NCI-H1105 (cell line): ENCODE data around the gene CDKN1A.
"Not testable (repeated sequence)": the region's sequence is repeated elsewhere in the genome, so short reads cannot be mapped to it uniquely, and the experiment has no call there.

Source experiments
- DNase-seq: peaks from one replicate; lab custom pipeline; 2025; lab: John Stamatoyannopoulos, UW

The CDKN1A gene

DNA sequence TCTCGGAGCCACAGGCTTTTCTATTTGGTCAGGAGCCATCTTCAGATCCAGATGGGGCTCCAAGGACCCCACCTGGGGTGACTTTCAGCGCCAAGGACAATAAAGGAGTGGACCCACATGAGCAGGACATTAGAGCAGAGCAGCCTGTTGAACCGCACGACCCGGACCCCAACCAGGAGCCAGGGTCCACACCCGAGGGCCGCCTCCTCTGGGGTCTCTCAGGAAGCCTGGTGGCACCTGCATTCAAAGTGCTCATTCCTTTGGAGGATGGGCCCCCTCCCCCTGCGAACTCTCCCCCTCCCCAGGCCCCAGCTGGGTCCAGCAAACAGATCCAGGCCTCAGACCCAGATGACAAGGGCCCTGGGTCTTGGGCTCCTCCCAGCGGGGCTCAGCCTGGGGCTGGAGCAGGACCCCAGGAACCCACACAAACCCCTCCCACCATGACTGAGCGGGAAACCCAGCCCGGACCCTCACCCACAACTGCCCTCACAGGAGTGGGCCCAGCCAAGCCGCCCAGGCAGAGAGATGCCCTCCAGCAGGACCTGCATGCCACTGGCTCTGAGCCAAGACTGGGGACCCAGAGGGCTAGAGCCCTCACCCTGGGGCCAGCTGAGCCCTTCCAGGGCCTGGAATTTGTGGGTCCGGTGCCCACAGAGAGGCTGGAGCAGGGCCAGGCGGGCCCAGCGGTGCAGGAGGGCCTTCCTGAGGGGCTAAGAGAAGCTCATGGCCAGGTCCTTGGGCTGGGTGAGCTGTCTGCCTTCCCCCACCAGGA is 43.0 kb downstream of the CDKN1A start:
- no peak for DNase-seq

DNA sequence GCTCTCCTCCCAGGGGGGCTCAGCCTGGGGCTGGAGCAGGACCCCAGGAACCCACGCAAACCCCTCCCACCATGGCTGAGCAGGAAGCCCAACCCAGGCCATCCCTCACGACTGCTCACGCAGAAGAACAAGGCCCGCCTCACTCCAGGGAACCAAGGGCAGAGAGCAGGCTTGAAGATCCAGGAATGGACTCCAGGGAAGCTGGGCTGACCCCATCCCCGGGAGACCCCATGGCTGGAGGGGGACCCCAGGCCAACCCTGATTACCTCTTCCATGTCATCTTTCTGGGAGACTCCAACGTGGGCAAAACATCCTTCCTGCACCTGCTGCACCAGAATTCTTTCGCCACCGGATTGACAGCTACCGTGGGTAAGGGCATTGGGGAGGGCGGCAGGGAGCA is 43.9 kb downstream of the CDKN1A start:
- no peak for DNase-seq

DNA sequence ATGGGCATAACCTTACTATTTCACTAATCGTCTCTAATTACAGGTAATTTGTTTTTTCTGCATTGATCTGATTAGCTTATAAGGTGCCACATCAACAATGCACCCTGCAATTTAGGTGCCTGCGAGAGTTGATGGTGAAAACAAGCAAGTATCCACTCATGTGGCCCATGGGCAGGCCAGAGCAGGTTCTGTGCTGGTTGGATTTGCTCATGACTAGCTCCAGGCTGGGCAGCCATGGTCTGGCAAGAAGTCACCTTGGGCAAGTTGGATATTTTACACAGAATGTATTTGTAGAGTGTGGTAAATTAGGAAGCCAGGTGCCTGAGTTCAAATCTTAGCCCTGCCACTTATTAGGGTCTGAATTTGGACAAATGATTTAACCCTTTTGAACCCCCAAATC is 44.4 kb downstream of the CDKN1A start:
- peak; percentile 61 for DNase-seq

DNA sequence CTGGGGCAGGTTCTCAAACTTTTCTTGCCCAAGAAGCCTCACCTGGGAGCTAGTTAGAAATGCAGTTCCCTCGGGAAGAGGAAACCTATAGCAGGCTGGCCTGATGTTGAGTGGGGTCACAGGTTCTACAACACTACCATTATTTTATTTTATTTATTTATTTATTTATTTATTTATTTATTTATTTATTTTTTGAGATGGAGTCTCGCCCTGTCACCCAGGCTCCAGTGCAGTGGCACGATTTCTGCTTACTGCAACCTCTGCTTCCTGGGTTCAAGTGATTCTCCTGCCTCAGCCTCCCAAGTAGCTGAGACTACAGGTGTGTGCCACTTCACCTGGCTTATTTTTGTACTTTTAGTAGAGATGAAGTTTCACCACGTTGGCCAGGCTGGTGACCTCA is 45.5 kb downstream of the CDKN1A start:
- not testable (repeated sequence) for DNase-seq

DNA sequence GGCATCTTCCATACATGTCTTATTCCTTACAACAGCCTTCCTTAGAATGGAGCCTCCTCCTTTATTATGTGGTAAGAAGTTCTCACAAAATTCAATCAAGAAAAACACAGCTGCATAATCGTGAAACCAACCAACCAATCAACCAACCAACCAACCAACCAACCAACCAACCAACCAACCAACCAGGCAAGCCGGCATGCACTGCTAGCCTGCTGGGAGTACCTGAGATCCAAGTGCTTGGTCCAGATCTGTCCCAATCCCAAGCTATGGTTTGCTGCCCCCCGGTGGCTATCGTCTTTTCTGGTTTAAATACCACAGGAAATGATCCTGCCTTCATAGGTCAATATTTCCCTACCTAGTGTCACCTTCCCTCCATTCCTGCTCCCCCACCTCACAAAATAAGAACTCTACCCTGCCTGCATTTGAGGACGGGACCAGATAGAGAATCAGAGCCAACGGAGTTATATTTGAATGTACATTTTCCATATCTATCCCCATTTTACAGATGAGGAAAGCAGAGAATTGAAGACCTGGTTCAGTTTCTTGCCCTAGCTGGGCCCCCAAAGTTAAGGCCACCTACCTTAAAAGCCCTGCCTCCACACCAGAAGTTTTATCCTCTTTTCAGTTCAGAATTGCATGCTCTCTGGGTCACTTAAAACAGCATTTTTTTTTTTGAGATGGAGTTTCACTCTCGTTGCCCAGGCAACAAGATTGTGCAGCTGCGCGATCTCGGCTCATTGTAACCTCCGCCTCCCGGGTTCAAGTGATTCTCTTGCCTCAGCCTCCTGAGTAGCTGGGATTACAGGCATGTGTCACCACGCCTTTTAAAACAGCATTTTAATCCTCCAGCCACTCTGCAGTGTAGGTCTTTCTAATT is 46.2 kb downstream of the CDKN1A start:
- DNase-seq, result peak; percentile 81

DNA sequence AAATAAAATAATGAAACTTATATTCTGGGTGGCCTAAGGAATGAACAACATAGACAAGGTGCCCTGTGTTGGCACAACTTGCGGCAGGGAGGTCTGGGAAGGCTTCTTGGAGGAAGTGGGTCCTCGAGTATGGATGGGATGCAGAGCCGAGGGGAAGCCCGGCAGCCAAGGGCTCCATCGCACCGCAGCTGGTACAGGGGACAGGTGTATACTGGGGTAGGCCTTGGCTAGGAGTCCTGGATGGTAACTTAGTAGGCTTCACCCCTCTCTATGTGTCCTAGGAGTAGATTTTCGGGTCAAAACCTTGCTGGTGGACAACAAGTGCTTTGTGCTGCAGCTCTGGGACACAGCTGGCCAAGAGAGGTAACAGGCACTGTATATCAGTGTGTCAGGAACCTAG is 47.1 kb downstream of the CDKN1A start:
- DNase-seq, result no peak

DNA sequence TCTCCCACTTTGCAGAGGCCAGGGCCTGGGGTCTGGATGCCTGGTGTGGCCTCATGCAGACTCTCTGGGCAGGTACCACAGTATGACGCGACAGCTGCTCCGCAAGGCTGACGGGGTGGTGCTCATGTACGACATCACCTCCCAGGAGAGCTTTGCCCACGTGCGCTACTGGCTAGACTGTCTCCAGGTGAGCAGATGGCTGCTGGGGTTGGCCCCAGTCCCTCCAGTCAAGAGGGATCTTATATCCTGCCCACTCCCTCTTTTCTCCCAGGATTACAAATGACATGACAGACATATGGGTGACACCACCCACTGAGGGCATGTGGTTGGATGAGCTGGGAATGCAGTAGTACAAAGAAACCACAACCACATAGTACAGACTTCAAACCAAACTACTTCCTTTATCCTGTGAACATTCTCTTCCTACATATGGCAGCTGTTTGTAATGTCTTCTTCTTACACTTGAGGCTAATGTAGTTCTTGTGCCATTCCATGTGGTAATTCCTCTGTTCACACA is 49.0 kb downstream of the CDKN1A start:
- no peak for DNase-seq

DNA sequence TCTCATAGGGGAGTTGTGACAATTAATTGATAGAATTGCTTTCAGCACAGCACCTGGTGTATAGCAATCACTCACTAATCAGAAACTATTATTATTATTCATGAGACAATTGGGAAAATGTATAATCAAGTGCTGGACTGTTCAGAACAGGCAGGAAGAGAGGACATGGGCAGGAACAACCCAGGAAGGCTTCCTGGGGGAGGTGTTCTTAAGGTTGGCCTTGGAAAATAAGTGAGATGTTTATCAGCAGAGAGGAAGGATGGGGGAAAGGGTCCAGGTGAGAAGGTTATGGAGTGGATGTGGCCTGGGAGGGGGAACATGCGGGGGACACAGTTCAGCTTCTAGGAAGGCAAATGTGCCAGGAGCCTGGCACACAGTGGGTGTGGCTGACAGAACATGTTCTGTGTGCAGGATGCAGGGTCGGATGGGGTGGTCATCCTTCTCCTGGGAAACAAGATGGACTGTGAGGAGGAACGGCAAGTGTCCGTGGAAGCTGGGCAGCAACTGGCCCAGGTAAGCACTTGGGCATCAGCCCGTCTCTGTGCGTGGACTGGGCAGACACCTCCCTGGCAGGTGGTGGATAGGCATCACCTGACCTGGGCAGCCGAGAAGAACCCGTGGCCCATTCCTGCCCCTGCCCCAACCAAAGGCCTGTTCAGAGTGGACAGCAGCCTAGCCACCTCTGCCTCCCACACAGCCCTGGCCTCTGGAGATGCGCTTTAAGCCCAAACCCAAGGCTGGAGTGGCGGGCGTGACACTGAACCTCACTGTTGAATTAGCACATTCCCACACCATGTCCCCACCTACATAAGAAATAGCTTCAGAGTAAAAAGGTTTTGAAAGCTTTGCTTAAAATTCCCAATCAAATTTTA is 50.0 kb downstream of the CDKN1A start:
- DNase-seq, result no peak

DNA sequence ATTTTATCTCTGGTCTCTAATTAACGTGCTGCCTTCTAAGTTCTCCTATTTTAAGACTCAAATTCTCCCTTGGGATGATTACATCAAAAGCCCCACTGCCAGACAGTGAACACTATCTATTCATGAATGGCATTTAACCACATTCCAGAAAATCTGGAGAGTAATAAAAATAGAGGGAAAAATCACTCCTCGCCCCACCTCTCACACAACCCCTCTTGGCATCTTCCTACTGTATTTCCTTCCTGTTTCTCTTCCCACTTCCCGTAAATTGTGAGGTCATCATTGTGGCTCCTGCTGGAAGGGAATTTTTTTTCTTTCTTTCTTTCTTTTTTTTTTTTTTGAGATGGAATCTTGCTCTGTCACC is 50.6 kb downstream of the CDKN1A start:
- no peak for DNase-seq

DNA sequence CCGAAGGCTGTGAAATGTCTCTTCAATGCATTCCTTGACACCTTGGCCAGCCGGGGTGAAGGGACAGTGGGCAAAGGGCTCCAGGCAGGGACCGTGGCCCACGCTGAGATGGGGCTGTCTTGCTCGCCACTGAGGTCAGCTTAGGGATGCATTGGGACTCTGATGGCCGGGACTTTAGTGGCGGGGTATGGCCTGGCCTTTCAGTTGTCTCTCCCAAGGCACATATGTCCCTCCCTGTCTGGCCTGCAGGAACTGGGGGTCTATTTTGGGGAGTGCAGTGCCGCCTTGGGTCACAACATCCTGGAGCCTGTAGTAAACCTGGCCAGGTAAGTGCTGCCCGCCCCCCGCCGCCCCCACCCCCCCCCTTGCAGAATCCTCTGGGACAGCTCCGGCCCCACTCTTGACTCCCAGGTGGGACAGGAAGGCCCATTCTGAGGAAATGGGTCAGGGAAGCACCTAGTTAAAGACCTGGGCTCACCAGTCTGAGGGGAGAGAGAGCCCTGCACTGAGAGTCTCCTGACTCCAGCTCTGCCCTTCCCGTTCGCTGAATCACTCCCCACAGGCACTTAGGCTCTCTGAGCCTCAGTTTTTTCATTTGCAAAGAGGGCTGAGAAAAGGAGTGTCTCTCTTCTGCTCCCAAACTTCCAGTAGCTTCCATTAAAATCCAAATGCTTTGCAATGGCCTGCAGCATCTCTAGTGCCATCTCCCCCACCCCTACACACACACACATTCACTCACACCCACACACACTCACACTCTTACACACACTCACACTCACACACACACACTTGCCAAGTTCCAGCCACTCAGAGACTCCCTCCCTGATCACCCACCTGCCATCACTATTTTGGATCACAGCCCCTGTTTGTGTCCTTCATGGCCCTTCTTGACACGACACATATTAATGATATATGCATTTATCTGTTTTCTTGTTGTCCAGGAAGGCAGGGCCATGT is 52.2 kb downstream of the CDKN1A start:
- DNase-seq, result no peak

DNA sequence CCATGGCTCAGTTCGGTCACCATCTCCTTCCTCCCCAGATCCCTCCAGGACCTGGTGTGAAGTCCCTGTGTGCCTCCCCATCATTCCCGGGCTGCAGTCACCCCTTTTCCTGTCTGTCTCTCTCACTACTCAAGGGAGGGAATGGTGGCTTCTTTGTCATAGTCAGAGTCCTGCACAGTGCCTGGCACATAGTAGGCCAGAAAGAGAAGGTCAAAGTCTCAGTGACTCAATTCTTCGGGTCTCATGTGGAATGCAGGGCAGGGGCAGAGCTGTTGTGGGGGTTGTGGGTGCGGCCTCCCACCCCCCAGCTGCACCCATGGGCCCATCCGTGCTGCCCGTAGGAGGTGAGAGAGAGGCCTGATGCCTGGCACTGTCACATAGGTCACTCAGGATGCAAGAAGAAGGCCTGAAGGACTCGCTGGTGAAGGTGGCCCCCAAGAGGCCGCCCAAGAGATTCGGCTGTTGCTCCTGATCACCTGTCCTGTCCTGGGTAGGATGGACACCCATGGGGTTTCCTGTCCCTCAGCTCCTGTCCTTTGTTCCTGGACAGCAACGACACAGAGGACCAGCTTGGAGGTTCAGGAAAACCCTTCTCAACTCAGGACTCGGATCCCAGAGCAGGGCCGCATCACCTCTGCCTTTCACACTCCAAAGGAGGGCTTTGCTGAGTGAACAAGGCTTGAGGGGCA is 53.3 kb downstream of the CDKN1A start:
- no peak for DNase-seq

DNA sequence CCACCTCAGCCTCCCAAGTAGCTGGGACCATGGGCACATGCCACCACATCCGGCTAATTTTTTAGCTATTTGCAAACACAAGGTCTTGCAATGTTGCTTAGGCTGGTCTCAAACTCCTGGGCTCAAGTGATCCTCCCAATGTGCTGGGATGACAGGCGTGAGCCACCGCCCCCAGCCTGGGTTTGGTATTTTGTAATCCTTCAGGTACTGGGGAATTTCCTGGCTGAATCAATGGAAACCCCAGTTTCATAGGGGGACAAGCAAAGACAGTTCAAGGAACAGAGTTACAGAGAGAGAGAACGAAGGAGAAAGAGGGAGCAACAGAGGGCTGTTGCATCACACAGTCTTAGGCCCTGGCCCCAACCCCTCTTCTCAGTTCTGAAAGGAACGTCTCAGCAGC is 54.8 kb downstream of the CDKN1A start:
- no peak for DNase-seq

DNA sequence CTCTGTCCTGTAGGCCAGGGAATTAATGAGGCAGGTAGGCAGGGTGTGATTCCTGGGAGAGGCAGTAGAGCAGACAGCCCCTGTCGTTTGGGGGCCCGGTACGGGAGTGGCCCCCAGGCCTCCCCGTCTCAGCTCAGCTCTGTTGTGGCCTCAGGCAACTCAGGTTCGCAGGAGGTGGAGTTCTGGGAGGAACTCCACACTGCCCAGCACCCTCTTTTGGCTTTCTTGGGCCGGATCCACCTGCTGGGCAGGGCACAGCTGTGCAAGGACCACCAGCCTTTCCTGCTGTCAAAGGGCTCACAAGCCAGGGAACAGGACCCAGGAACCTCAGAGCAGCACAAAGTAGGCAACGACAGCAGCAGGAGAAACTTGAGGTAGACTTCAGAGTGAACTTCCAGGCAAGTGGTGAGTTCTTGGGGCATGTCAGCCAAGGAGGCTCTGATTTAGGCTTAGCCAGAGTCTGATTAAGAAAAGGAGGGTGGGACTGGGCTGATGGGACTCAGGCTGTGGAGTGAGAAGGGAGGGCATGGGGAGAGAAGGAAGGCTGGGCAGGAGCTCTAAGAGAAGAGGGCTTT is 56.1 kb downstream of the CDKN1A start:
- DNase-seq, result no peak

DNA sequence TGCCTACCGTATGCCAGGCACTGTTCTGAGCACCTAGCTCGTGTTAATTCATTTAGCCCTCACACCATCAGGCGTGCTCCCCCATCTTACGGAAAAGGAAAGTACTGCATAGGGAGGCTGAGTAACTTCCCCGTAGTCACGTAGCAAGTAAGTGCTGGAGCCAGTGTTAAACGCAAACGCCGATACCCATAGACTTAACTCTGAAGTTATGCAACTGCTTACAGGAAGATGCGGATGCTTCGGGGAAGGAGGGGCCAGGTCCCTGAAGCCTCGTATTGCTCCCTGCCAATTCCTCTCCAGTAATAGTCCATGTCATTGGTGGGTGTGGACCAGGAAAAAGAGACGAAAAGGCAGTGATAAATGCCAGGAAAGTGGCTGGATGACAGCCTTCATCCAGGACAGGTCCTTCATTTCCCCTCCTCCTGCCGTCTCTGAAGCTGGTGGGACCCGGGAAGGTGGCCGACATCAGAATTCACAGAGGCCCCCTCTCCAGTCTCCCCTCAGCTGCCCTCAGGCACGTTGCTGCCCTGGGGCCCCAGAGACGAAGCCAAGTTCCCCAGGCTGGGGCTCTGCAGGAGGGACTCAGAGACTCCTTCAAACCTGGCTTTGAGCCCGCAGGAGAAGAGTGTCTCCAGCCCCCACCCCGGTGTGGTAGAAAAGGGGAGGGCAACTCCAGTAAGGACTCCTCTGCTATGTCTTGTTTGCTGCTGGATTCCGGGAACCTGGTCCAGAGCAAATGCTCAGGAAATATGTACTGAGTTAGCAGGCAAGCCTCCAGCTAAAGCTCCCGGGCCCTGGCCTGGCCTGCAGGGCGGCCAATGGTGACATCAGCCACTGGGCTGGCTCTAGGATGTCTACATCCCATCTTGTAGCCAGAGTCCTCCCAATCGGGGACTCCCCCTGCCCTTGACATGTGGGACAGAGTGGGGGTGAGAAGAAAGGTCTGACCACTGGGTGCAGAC is 56.9 kb downstream of the CDKN1A start:
- no peak for DNase-seq
